Liver (tissue), 9 donors: Measurements from ENCODE around the gene AHRR. TPM values are rescaled to one million over a fixed set of nuclear protein-coding genes. Genes with fewer than 3 reads are reported as not detected.
"Not testable (repeated sequence)": the region's sequence is repeated elsewhere in the genome, so short reads cannot be mapped to it uniquely, and the experiment has no call there.

Source experiments
- DNase-seq: peaks from one replicate; pipeline ENCODE4 v3.0.0-alpha.2; 2017; ENCODE audit warnings: low spot score
- H3K27ac ChIP-seq, 2 donors: one replicate each; pipeline ENCODE4 v1.7.0; 2013; ENCODE audit warnings: inconsistent platforms in 2 of 2, low read length in 2 of 2, control low read depth in 1 of 2, low read depth in 1 of 2, mild to moderate bottlenecking in 1 of 2
- H3K27me3 ChIP-seq, 4 donors: one replicate each; pipeline versions ENCODE4 v1.6.1 to v1.7.0; 2013; ENCODE audit warnings: low read length in 3 of 4, inconsistent platforms in 1 of 4, mild to moderate bottlenecking in 1 of 4, moderate library complexity in 1 of 4; ENCODE audit not compliant: control insufficient read depth in 4 of 4, insufficient read depth in 4 of 4
- H3K36me3 ChIP-seq, 4 donors: one replicate each; pipeline versions ENCODE4 v1.6.1 to v1.7.0; 2013; ENCODE audit warnings: low read length in 3 of 4, mild to moderate bottlenecking in 3 of 4, low read depth in 1 of 4, moderate library complexity in 1 of 4; ENCODE audit not compliant: control insufficient read depth in 4 of 4, insufficient read depth in 3 of 4
- H3K4me1 ChIP-seq, 4 donors: one replicate each; pipeline versions ENCODE4 v1.6.1 to v1.7.0; 2013; ENCODE audit warnings: low read length in 3 of 4, mild to moderate bottlenecking in 3 of 4, moderate library complexity in 1 of 4; ENCODE audit not compliant: control insufficient read depth in 4 of 4, insufficient read depth in 4 of 4
- H3K4me3 ChIP-seq, 3 donors: one replicate each; pipeline versions ENCODE4 v1.6.1 to v1.7.0; 2013; ENCODE audit warnings: low read length in 3 of 3, control low read depth in 1 of 3, low read depth in 1 of 3, mild to moderate bottlenecking in 1 of 3
- H3K9ac ChIP-seq, 2 donors: one replicate each; pipeline ENCODE4 v1.7.0; 2013; ENCODE audit warnings: low read length in 2 of 2, mild to moderate bottlenecking in 2 of 2, moderate library complexity in 2 of 2, control low read depth in 1 of 2, low read depth in 1 of 2
- H3K9me3 ChIP-seq, 4 donors: one replicate each; pipeline versions ENCODE4 v1.6.1 to v1.7.0; 2013; ENCODE audit warnings: low read length in 3 of 4; ENCODE audit not compliant: control insufficient read depth in 4 of 4
- EGR1 ChIP-seq, 2 donors: IDR thresholded peaks; 2 replicates each; pipeline ENCODE4 v1.6.1; 2016 to 2018; ENCODE audit warnings: antibody characterized with exemption in 2 of 2, low read depth in 2 of 2
- GABPA ChIP-seq, 2 donors: IDR thresholded peaks in 1 of 2; conservative IDR thresholded peaks in 1 of 2; 2 replicates each; pipeline ENCODE4 v1.6.1; 2016; ENCODE audit warnings: antibody characterized with exemption in 2 of 2, mild to moderate bottlenecking in 1 of 2, moderate library complexity in 1 of 2
- HNF4A ChIP-seq, 2 donors: conservative IDR thresholded peaks; 2 replicates each; pipeline ENCODE4 v1.6.1; 2016; ENCODE audit warnings: antibody characterized with exemption in 2 of 2, mild to moderate bottlenecking in 2 of 2
- HNF4G ChIP-seq: IDR thresholded peaks from 2 replicates; pipeline ENCODE4 v1.6.1; 2016; ENCODE audit warnings: antibody characterized with exemption
- RXRA ChIP-seq, 2 donors: IDR thresholded peaks; 2 replicates each; pipeline ENCODE4 v1.6.1; 2017 to 2018; ENCODE audit warnings: antibody characterized with exemption in 2 of 2, mild to moderate bottlenecking in 1 of 2
- SP1 ChIP-seq: IDR thresholded peaks from 2 replicates; pipeline ENCODE4 v1.6.1; 2018; ENCODE audit warnings: antibody characterized with exemption, mild to moderate bottlenecking
- YY1 ChIP-seq: IDR thresholded peaks from 2 replicates; pipeline ENCODE4 v1.6.1; 2016; ENCODE audit warnings: antibody characterized with exemption, mild to moderate bottlenecking
- WGBS: extraction: QIAGEN DNeasy Blood & Tissue Kit; methylation state at CpG from one replicate; pipeline ENCODE4 v1.1.7; 2013; 5-methylcytosine and 5-hydroxymethylcytosine counted together
- polyA plus RNA-seq, 2 donors: library from polyadenylated mRNA; stranded (reverse) in 1 of 2; unstranded in 1 of 2; fragments of 200-250 nt in 1 of 2; fragments of >200 nt in 1 of 2; fragmentation: Nextera tagmentation in 1 of 2; extraction: Ambion mirVana in 1 of 2; gene quantifications; one replicate each; pipeline versions ENCODE4 v1.2.1 to v1.2.3, GENCODE V29; 2013 to 2015
- total RNA-seq, 2 donors: library from RNA; depleted of rRNA; stranded (reverse); fragments of >200 nt; gene quantifications; one replicate each; pipeline ENCODE4 v1.2.3, GENCODE V29; 2014
- TF ChIP-seq, protein P1 (sequence below): IDR thresholded peaks from 2 replicates; pipeline ENCODE4 v1.6.1; 2016; ENCODE audit warnings: antibody characterized with exemption, mild to moderate bottlenecking
- TF ChIP-seq, protein P2 (sequence below): IDR thresholded peaks from 2 replicates; pipeline ENCODE4 v1.6.1; 2016; ENCODE audit warnings: antibody characterized with exemption
- TF ChIP-seq, protein P3 (sequence below): IDR thresholded peaks from 2 replicates; pipeline ENCODE4 v1.6.1; 2016; ENCODE audit warnings: antibody characterized with exemption
- donor health status: healthy.
- donor health status: healthy.
- donor health status: healthy.
- donor health status: healthy.
- donor health status: healthy.

The AHRR gene
- total and polyA plus RNA-seq, 4 donors: 0.15 to 0.47 (median 0.24) TPM

DNA sequence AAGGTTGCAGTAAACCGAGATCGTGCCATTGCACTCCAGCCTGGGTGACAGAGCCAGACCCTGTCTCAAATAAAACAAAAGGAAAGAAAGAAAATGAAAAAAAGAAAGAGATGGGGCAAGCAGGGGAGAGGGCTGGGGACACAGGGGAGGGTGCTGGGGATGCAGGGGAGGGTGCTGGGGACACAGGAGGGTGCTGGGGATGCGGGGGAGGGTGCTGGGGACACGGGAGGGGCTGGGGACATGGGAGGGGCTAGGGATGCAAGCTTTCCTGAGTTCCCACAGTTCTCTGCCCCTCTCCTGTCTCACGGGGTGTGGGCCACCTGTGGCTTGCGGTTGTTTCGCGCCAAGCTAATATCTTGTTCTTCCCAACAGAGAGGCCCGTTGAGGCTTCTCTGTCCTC lies 42.9 kb upstream of the AHRR start:
- Histone ChIP-seq H3K9ac (no peak overlapping the region), H3K9me3 (no peaks in the 10 kb centered on the region), H3K27ac (no peak overlapping the region), H3K36me3 (peaks cover 0 to 8% (median 2%) of the 10 kb centered on the region in 4 donors), H3K4me3 (no peak overlapping the region), H3K27me3 (no peaks in the 10 kb centered on the region), H3K4me1 (no peaks in the 10 kb centered on the region)
- DNase-seq: no peak
- TF ChIP-seq GABPA (IDR thresholded peaks at IDR 0.05 in 1 of 2, conservative IDR thresholded peaks at IDR 0.05 in 1 of 2) (no peak), SP1 (no peak), RXRA (IDR thresholded peaks at IDR 0.05) (no peak), EGR1 (IDR thresholded peaks at IDR 0.05; ENCODE audit: low read depth in 2 of 2) (no peak), HNF4G (no peak), HNF4A (conservative IDR thresholded peaks at IDR 0.05) (no peak)
- WGBS: 95% methylated on average over 9 of the region's 9 CpGs

DNA sequence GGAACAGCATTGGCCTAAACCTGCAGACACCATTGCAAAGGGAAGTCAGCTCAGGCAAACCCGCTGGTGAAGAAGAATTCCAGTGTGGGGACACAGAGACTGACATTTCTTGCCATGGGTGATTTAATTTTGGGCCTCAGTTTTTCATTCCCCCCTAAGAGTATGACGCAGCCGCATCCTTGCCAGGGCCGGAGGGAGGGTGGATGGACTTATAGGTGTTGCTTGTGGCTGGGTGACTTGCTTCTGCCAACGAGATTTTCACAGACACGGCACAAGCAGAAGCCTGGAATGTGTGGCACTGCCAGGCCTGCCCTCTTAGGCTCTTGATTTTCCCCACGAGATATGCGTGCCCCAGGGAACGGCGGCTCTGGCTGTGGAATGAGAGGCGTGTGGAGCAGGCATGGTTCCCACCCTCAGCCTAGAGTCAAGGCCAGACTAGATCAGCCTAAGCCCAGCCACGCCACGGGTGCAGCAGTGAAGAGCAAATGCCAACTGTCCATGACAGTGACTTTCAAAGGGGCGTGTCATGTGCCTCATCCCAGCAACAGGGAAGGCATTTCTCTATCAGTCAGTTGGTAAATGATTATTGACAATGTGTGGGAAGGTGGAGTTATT lies 42.4 kb upstream of the AHRR start:
- not testable (repeated sequence) for H3K9me3 ChIP-seq, H3K4me1 ChIP-seq, H3K4me3 ChIP-seq, H3K9ac ChIP-seq, H3K27ac ChIP-seq, H3K27me3 ChIP-seq, H3K36me3 ChIP-seq, DNase-seq
- 84% methylated on average over 14 of the region's 14 CpGs for WGBS

DNA sequence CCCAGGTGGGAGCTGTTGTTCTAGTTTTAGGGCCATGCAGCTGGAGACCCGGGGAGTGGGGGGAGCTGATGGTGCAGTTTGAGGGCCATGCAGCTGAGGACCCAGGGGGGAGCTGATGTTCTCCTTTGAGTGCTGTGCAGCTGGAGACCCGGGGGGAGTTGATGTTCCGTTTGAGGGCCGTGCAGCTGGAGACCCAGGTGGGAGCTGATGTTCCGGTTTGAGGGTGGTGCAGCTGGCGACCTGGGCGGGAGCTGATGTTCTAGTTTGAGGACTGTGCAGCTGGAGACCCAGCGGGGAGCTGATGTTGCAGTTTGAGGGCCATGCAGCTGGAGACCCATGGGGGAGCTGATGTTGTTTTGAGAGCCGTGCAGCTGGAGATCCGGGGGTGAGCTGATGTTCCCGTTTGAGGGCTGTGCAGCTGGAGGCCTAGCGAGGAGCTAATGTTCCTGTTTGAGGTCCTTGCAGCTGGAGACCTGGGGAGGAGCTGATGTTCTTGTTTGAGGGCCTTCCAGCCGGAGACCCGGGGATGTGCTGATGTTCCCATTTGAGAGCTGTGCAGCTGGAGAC lies 35.4 kb upstream of the AHRR start:
- no peaks in the 10 kb centered on the region for H3K9me3 ChIP-seq
- no peak overlapping the region for H3K27ac ChIP-seq
- TF ChIP-seq, protein P1, sequence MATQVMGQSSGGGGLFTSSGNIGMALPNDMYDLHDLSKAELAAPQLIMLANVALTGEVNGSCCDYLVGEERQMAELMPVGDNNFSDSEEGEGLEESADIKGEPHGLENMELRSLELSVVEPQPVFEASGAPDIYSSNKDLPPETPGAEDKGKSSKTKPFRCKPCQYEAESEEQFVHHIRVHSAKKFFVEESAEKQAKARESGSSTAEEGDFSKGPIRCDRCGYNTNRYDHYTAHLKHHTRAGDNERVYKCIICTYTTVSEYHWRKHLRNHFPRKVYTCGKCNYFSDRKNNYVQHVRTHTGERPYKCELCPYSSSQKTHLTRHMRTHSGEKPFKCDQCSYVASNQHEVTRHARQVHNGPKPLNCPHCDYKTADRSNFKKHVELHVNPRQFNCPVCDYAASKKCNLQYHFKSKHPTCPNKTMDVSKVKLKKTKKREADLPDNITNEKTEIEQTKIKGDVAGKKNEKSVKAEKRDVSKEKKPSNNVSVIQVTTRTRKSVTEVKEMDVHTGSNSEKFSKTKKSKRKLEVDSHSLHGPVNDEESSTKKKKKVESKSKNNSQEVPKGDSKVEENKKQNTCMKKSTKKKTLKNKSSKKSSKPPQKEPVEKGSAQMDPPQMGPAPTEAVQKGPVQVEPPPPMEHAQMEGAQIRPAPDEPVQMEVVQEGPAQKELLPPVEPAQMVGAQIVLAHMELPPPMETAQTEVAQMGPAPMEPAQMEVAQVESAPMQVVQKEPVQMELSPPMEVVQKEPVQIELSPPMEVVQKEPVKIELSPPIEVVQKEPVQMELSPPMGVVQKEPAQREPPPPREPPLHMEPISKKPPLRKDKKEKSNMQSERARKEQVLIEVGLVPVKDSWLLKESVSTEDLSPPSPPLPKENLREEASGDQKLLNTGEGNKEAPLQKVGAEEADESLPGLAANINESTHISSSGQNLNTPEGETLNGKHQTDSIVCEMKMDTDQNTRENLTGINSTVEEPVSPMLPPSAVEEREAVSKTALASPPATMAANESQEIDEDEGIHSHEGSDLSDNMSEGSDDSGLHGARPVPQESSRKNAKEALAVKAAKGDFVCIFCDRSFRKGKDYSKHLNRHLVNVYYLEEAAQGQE: no peak
- no peak for TF ChIP-seq SP1
- TF ChIP-seq, protein P2, sequence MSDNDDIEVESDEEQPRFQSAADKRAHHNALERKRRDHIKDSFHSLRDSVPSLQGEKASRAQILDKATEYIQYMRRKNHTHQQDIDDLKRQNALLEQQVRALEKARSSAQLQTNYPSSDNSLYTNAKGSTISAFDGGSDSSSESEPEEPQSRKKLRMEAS: no peak
- TF ChIP-seq YY1: no peak
- TF ChIP-seq, protein P3, sequence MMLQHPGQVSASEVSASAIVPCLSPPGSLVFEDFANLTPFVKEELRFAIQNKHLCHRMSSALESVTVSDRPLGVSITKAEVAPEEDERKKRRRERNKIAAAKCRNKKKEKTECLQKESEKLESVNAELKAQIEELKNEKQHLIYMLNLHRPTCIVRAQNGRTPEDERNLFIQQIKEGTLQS: no peak
- peaks cover 0 to 6% (median 0%) of the 10 kb centered on the region in 4 donors for H3K4me1 ChIP-seq
- peaks cover 0 to 8% (median 3%) of the 10 kb centered on the region in 4 donors for H3K36me3 ChIP-seq
- DNase-seq: no peak
- H3K9ac ChIP-seq: no peak overlapping the region
- 91% methylated on average over 14 of the region's 14 CpGs for WGBS
- no peak overlapping the region for H3K4me3 ChIP-seq
- no peaks in the 10 kb centered on the region for H3K27me3 ChIP-seq

DNA sequence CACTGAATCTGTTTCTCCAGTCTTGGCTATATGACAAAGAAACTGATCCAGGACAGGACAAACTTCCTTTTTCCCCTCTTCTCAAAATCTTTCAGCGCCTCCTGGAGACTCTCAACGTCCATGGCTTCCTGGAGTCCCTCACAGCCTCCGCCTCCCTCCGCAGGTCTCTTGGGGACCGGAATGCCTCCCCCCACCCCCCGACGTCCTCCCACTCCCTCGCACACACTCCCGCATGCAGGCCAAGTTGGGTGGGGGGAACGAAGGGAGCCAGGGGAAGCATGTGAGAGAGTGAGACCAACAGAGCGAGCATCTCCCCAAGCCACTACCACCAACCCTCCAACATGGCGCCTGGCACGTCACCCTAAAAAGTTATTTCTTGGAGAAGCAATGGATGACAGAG lies 31.3 kb upstream of the AHRR start:
- H3K9me3 ChIP-seq, H3K9ac ChIP-seq, H3K36me3 ChIP-seq, DNase-seq, H3K27me3 ChIP-seq, H3K27ac ChIP-seq, H3K4me3 ChIP-seq, H3K4me1 ChIP-seq: not testable (repeated sequence)
- WGBS: 94% methylated on average over 13 of the region's 13 CpGs

DNA sequence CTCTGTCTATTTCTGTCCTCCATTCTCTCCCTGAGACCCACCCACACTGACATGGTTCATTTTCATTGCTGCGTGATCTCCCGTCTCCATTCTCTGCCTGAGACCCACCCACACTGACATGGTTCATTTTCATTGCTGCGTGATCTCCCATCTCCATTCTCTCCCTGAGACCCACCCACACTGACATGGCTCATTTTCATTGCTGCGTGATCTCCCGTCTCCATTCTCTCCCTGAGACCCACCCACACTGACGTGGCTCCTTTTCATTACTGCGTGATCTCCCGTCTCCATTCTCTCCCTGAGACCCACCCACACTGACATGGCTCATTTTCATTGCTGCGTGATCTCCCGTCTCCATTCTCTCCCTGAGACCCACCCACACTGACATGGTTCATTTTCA lies 30.2 kb upstream of the AHRR start:
- 96% methylated on average over 10 of the region's 10 CpGs for WGBS

DNA sequence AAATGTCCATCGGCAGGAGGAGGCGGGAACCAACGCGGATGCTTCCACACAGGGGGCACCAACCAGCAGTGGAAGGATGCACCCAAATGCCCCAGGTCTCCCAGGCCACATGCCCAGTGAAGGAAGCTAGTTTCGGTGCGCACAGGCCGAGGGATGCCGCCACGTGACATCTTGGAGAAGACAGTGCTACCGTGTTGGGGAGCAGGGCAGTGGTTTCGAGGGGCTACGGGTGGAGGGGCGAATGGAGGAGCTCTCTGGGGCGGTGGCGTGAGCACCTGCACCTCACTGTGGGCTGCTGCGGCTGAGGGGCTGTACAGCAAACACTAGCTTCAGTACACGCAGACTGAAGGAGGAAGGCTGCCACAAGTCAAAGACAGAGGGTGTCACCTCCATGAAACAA lies 26.7 kb upstream of the AHRR start:
- H3K4me3 ChIP-seq, H3K9ac ChIP-seq, H3K27ac ChIP-seq, H3K36me3 ChIP-seq, H3K9me3 ChIP-seq, H3K27me3 ChIP-seq, DNase-seq, H3K4me1 ChIP-seq: not testable (repeated sequence)
- 97% methylated on average over 16 of the region's 17 CpGs for WGBS

More for the DNA sequence above, 30.2 kb upstream of the AHRR start:
- not testable (repeated sequence) for H3K36me3 ChIP-seq, H3K9ac ChIP-seq, H3K4me3 ChIP-seq, H3K4me1 ChIP-seq, DNase-seq, H3K27me3 ChIP-seq, H3K27ac ChIP-seq, H3K9me3 ChIP-seq
